Measurements from ENCODE around the gene AKAP13.

DNA sequence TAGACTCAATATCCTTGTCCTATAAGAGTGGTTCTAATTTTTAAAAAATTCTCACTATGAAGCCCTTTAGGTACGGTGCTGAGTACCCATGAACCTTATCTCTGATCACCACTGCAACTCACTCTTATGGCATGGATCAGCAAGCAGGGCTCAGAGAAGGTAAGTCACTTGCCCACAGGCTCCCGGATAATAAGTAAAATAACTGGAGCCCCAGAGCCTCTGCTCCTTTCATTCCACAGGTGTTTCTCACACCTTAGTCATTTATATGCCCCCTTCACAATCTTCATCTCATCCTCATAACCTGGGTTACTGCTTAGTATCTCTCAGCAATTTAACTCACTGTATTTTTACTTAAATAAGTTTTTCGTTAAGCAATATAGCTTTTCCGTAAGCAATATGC is 28.4 kb upstream of the AKAP13 start:
- TF ChIP-seq, protein P1, sequence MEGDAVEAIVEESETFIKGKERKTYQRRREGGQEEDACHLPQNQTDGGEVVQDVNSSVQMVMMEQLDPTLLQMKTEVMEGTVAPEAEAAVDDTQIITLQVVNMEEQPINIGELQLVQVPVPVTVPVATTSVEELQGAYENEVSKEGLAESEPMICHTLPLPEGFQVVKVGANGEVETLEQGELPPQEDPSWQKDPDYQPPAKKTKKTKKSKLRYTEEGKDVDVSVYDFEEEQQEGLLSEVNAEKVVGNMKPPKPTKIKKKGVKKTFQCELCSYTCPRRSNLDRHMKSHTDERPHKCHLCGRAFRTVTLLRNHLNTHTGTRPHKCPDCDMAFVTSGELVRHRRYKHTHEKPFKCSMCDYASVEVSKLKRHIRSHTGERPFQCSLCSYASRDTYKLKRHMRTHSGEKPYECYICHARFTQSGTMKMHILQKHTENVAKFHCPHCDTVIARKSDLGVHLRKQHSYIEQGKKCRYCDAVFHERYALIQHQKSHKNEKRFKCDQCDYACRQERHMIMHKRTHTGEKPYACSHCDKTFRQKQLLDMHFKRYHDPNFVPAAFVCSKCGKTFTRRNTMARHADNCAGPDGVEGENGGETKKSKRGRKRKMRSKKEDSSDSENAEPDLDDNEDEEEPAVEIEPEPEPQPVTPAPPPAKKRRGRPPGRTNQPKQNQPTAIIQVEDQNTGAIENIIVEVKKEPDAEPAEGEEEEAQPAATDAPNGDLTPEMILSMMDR (IDR thresholded peaks at IDR 0.05; ENCODE audit: low read depth, low read length), result no peak
- TF ChIP-seq EZH2phosphoT487 (IDR thresholded peaks at IDR 0.05; ENCODE audit: low read depth), result no peak

Measured in OCI-LY3 (cell line).